T-helper 2 cell treated with Interferon-gamma antibody and Interleukin-4, amounts not matched to agents 5 μg/mL and 100 μg/mL, for 36 hours (primary cell): ENCODE results near the gene AOC1.

Experiments
- DNase-seq: peaks from one replicate; pipeline ENCODE4 v3.0.0; 2021; ENCODE audit warnings: low spot score
- H3K27ac Mint-ChIP-seq: one replicate; pipeline ENCODE4 v1.8.0; 2021; ENCODE audit warnings: mild to moderate bottlenecking, mixed read lengths
- H3K27me3 Mint-ChIP-seq: one replicate; pipeline ENCODE4 v1.8.0; 2021; ENCODE audit warnings: low read depth, mixed read lengths
- H3K36me3 Mint-ChIP-seq: one replicate; pipeline ENCODE4 v1.8.0; 2021; ENCODE audit warnings: low read depth, mixed read lengths
- H3K4me1 Mint-ChIP-seq: one replicate; pipeline ENCODE4 v1.8.0; 2021; ENCODE audit warnings: low read depth, mixed read lengths
- H3K4me3 Mint-ChIP-seq: one replicate; pipeline ENCODE4 v1.8.0; 2022; ENCODE audit warnings: mild to moderate bottlenecking, moderate library complexity, mixed read lengths
- H3K9me3 Mint-ChIP-seq: one replicate; pipeline ENCODE4 v1.8.0; 2021; ENCODE audit warnings: mixed read lengths

The AOC1 gene

DNA sequence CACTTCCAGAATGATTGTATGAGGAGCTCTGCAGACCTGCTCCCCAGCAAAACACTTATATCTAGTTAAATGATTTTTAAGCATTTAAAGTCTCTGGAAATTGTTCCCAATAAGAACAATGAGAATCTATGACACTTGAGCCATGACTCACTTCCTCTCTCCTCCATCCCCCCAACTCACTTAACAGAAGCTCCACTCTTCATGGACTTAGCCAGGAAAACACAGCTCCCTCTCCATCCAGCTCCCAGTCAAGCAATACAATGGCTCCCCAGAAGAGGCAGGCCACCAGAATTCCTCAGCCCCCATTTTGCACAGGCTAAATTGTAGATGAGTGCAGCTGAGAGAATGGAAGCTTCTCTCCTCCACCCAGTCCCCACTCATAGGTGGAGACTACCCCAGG is 27.0 kb downstream of the AOC1 start:
- peaks cover 2% of the 10 kb centered on the region for H3K4me1 Mint-ChIP-seq
- peaks cover 40% of the 10 kb centered on the region for H3K27me3 Mint-ChIP-seq
- peaks cover 20% of the 10 kb centered on the region for H3K9me3 Mint-ChIP-seq
- peaks cover 4% of the 10 kb centered on the region for H3K36me3 Mint-ChIP-seq
- no peak overlapping the region for H3K4me3 Mint-ChIP-seq
- no peak for DNase-seq
- no peak overlapping the region for H3K27ac Mint-ChIP-seq

GRCh38 chr7:150881189-150881588 is 28.9 kb downstream of the AOC1 start:
- peaks cover 29% of the 10 kb centered on the region for H3K9me3 Mint-ChIP-seq
- H3K36me3 Mint-ChIP-seq, result peaks cover 4% of the 10 kb centered on the region
- no peak for DNase-seq
- peaks cover 31% of the 10 kb centered on the region for H3K27me3 Mint-ChIP-seq
- no peak overlapping the region for H3K4me3 Mint-ChIP-seq
- no peak overlapping the region for H3K27ac Mint-ChIP-seq
- peaks cover 2% of the 10 kb centered on the region for H3K4me1 Mint-ChIP-seq

GRCh38 chr7:150890853-150891584 is 38.7 kb downstream of the AOC1 start:
- Mint-ChIP-seq H3K27me3 (peaks cover 25% of the 10 kb centered on the region), H3K4me1 (no peaks in the 10 kb centered on the region), H3K4me3 (no peak overlapping the region), H3K27ac (no peak overlapping the region), H3K9me3 (peaks cover 7% of the 10 kb centered on the region), H3K36me3 (no peaks in the 10 kb centered on the region)
- DNase-seq, result no peak

- no peak overlapping the region for H3K27ac Mint-ChIP-seq
- no peak overlapping the region for H3K4me3 Mint-ChIP-seq
- H3K36me3 Mint-ChIP-seq, result no peaks in the 10 kb centered on the region
- DNase-seq, result no peak
- H3K27me3 Mint-ChIP-seq, result peaks cover 32% of the 10 kb centered on the region
- peaks cover 7% of the 10 kb centered on the region for H3K9me3 Mint-ChIP-seq
- H3K4me1 Mint-ChIP-seq, result no peaks in the 10 kb centered on the region
These were observed 39.4 kb downstream of the AOC1 start for GRCh38 chr7:150891740-150892139.

DNA sequence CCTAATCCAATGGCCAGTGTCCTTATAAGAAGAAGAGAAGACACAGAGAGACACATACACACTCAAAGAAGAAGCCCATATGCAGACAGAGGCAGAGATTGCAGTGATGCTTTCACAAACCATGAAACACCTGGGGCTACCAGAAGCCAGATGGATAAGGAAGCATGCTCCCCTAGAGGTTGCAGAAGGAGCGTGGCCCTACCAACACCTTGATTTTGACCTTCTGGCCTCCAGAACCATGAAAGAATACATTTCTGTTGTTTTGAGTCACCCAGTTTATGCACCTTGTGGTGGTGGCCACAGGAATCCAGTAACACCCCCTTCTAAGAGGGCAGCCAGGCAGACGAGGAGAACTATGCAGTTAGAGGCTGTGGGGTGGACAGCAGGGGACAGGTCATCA is 43.5 kb downstream of the AOC1 start:
- Mint-ChIP-seq H3K4me3 (no peak overlapping the region), H3K9me3 (peaks cover 7% of the 10 kb centered on the region), H3K27me3 (peaks cover 43% of the 10 kb centered on the region), H3K36me3 (no peaks in the 10 kb centered on the region), H3K27ac (no peak overlapping the region), H3K4me1 (no peaks in the 10 kb centered on the region)
- no peak for DNase-seq

GRCh38 chr7:150896562-150897209 is 44.4 kb downstream of the AOC1 start:
- peaks cover 7% of the 10 kb centered on the region for H3K9me3 Mint-ChIP-seq
- no peak for DNase-seq

GRCh38 chr7:150897502-150898474 is 45.5 kb downstream of the AOC1 start:
- Mint-ChIP-seq H3K9me3 (peaks cover 7% of the 10 kb centered on the region), H3K36me3 (no peaks in the 10 kb centered on the region), H3K4me3 (no peak overlapping the region), H3K4me1 (no peaks in the 10 kb centered on the region), H3K27me3 (peaks cover 55% of the 10 kb centered on the region), H3K27ac (no peak overlapping the region)
- no peak for DNase-seq

More at GRCh38 chr7:150896562-150897209, 44.4 kb downstream of the AOC1 start:
- peaks cover 46% of the 10 kb centered on the region for H3K27me3 Mint-ChIP-seq
- H3K36me3 Mint-ChIP-seq, result no peaks in the 10 kb centered on the region
- H3K27ac Mint-ChIP-seq, result no peak overlapping the region
- no peaks in the 10 kb centered on the region for H3K4me1 Mint-ChIP-seq
- no peak overlapping the region for H3K4me3 Mint-ChIP-seq

- H3K27ac Mint-ChIP-seq, result no peak overlapping the region
- DNase-seq, result peak; percentile 59
- no peaks in the 10 kb centered on the region for H3K36me3 Mint-ChIP-seq
- peaks cover 60% of the 10 kb centered on the region for H3K27me3 Mint-ChIP-seq
- no peaks in the 10 kb centered on the region for H3K4me1 Mint-ChIP-seq
- H3K4me3 Mint-ChIP-seq, result no peak overlapping the region
- peaks cover 7% of the 10 kb centered on the region for H3K9me3 Mint-ChIP-seq
These were observed 46.2 kb downstream of the AOC1 start for GRCh38 chr7:150898475-150899011.

DNA sequence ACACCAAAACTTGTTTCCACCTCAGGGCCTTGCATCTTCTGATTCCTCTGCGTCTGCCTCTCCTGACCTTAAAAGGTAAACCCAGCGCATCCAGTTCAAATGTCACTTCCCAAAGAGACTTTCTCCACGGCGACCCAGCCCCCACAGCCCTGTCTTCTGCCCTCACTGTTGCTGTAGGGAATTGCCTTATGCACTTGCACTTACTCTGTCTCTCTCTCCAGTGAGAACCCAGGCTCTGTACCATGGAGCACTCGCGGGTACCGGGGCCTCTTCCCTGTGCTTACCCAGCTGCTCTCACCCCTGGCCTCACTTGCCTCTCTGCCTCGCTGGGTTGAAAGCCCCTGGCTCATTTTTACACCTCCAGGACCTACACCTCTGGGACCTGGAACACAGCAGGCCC is 48.4 kb downstream of the AOC1 start:
- Mint-ChIP-seq H3K27ac (no peak overlapping the region), H3K9me3 (no peaks in the 10 kb centered on the region), H3K4me1 (no peaks in the 10 kb centered on the region), H3K27me3 (peaks cover 64% of the 10 kb centered on the region), H3K36me3 (no peaks in the 10 kb centered on the region), H3K4me3 (no peak overlapping the region)
- DNase-seq, result no peak

DNA sequence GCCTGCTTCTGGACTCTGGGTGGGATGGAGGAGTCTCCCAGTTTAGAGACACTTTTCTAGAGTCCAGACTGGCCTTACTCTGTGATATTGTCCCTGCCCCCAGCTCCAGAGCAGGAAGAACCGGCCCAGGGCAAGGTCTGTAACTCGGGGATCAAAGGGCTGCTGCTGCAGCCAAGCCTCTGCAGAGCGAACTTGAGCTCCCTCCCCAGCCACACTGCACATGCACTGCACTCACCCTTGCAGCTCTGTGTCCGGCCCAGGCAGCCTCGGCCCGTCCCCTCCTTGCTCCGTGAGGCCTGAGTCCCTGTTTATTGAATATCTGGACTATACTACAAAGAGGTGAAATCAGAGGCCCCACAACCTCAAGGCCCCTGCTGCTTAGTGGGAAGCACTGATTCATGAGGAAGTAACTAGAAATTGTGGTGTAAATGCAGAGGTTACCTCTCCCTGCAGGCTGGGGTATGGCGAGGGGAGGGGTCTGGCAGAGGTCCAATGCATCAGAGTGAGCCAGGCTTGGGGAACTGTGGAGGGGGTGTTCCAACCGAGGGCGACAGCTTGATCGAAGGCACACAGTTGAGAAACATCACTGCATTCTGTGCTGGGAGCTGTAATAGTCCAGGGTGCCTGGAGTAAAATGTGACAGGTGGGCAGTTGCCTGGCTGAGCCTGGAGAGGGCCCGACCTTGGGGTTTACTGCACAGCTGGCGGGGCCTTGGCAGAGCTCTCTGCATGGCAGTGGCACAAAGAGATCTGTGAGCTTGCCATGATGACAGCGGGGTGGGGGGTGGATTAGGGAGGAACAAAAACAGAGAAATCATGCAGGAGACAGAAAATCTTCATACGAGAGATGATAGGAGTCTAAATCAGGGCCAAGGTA is 49.1 kb downstream of the AOC1 start:
- Mint-ChIP-seq H3K36me3 (no peaks in the 10 kb centered on the region), H3K27ac (no peak overlapping the region), H3K27me3 (peaks cover 63% of the 10 kb centered on the region)

DNA sequence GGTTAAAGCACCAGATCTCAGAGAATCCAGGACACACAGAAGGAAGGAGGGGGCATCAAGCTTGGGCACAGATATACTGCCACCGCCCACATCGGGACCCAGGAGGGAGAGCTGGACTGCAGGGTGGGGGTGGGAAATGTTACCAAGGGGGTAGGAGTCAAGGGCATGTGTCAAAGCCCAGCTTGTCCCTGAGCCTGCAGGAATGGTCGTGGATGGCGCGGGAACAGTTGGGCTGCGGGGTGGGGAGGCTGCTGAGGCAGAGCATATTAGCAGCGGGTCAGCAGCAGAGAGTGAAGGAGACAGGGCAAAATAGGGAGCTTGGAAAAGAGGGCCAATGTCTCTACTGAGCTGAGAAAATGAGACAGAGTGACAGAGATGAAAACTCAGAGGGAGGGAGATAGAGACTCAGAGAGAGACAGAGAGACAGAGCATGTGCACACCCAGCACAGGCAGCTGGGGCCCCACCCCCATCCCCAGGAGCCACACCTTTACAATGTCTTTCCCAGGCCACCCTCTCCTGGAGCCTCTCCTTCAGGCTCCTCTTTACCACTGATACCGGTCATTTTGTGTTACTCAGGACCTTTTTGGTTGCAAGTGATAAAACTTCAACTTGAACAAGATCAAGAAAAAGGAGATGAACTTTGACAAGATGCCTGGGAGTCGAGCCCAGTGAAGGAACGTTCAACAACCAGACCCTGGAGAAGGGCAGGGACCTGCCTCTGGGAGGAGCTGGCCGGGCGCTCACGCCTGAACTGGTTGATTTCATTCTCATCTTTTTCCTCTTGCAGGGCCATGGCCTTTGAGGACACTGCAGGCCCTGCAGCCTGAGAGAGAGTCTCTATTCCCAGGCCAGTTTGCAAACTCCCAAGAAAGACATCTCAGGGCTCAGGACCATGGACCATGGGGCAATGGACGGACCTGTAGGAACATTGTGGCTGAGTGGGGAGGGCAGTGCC is 50.0 kb downstream of the AOC1 start:
- H3K27ac Mint-ChIP-seq, result no peak overlapping the region
- H3K36me3 Mint-ChIP-seq, result no peaks in the 10 kb centered on the region
- no peaks in the 10 kb centered on the region for H3K4me1 Mint-ChIP-seq
- peaks cover 63% of the 10 kb centered on the region for H3K27me3 Mint-ChIP-seq
- DNase-seq, result no peak
- H3K9me3 Mint-ChIP-seq, result no peaks in the 10 kb centered on the region
- no peak overlapping the region for H3K4me3 Mint-ChIP-seq

More for the DNA sequence above, 49.1 kb downstream of the AOC1 start:
- no peaks in the 10 kb centered on the region for H3K4me1 Mint-ChIP-seq
- DNase-seq, result no peak
- H3K4me3 Mint-ChIP-seq, result no peak overlapping the region
- H3K9me3 Mint-ChIP-seq, result no peaks in the 10 kb centered on the region

- Mint-ChIP-seq H3K27me3 (peaks cover 60% of the 10 kb centered on the region), H3K4me1 (no peaks in the 10 kb centered on the region), H3K36me3 (no peaks in the 10 kb centered on the region), H3K4me3 (no peak overlapping the region), H3K9me3 (no peaks in the 10 kb centered on the region), H3K27ac (no peak overlapping the region)
- DNase-seq, result no peak
These were observed 51.3 kb downstream of the AOC1 start for GRCh38 chr7:150903606-150904005.
